GM21737 (cell line): ENCODE results near the gene RAPH1.
"Not testable (repeated sequence)": the region's sequence is repeated elsewhere in the genome, so short reads cannot be mapped to it uniquely, and the experiment has no call there.

Experiments used
- ATAC-seq: cut with Tn5 transposase; IDR thresholded peaks from one replicate; pipeline ENCODE4 v1.9.1; 2021; ENCODE audit warnings: mild to moderate bottlenecking, moderate library complexity; ENCODE audit not compliant: unreplicated experiment

RAPH1 gene

DNA sequence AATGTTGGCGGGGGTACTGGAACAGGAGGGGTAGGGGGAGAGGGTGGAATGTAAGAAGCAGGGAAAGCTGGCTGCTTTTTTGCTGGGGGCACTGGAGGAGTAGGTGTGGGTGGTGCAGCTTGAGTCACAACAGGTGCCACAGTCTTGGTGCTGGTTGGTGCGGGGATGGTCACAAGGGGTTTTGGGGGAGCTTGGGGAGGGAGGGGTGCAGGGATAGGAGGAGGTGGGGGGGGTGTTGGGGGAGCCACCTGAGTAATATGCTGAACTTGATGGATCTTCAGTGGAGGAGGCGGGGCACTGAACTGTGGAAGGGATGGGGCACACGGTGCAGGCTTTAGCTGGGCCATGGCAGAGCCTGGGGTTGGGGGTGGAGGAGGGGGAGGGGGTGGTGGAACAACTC, 94.4 kb downstream of the RAPH1 start:
- ATAC-seq: no peak

DNA sequence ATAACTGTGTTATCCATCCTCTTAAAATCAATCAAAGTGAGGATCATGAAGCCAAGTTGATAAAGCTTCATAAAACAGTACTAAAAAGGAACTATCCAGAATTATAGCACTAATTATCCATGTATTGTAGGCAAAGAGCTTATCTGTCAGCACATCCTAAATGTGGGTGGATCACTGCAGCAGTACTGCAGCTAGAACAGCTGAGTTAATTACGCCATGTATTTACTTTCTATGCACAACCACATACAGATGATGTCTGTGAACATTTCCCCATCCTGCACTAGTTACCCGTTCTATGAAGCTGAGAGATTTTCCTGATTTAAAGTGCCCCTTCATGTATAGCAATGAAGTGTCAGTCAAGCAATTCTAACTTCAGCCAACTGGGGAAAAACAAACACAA, 96.6 kb downstream of the RAPH1 start:
- ATAC-seq: no peak

DNA sequence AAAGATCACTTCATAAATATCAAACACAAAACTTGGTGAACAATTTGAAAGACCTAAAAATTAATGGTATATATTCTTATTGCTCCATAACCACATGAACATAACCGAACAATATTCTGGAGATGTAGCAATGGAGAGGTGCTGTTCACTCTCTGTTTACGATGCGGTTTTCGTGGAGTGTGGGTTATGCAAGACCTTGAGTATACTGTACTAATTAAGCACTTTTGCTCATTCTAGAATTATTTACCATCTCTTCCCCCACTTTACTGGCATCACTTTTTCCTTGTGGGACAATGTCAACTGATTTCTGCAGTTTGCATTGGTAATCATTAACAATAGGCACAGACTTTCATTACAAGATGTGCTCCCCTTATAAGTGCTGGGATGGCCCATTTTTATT, 97.6 kb downstream of the RAPH1 start:
- no peak for ATAC-seq

DNA sequence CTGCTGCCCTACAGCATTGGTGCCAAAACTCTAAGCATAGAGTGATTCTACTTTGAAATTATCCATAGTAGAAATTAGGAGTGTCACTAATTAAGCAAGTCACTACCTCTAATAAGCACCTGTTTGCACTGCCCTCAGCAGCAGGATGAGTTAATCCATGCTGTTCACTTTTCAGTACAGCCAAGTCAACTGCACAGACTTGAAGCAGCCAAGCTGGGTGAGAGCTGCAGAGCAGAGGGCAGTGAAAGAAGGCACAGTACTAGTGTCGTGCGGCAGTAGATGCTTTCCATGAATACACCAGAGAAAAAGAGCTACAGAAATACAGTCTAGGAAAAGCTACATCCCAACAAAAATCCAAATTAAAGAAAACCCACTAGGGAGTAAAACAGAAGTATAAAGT, 98.6 kb downstream of the RAPH1 start:
- no peak for ATAC-seq

DNA sequence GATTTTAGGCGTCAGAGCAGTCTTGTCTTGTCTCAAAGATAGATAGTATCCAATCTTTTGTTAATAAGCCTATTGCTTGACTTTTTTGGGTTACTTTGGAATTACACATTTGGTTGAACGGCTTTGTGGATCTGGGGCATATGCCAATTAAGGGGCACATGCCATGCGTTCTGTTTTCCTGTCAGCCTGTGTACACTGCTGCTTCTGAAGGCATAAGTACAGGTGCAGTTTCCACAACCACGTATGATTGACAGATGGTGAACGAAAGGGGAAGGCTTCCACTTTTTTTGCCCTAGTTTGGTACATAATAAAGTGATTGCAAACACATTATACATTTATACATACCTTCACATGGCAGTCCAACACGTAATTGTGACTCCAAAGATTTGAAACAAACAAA, 102.3 kb downstream of the RAPH1 start:
- ATAC-seq: no peak

DNA sequence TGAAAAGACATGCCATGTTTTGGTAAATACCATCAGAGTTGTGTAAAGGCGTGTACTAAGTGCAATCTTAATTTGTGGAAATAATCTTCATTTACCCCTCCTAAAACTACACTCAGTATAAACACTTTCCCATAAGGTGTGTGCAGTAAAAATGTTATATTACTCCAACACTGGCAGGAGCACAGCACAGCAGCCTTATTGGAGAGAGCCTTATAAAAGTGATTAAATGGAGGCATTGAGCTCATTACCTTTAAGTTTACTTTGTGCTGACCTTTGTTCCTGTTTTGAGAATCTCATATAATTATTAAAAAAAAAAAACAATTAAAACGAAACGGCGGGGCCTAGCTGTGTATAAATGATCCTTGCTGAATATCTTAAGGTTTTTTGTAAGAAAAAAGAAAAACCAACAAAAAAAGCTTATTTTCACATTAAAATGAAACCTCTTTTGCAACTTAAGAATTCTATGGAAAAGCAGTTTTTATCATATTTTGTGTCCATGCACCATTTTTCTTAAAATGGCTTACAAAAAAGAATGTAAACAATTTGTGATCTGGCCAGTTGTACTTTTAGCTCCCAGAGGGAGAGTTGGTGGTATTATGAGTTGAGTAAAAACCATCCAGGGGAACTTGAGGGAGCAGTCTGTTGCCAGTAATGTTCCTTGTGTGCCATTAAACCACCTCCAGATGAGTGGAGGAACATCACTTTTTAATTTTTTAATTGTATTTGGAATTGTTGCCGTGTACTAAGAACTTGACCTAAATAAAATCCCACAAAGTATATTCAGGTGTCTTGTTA, 103.5 kb downstream of the RAPH1 start:
- ATAC-seq: no peak

DNA sequence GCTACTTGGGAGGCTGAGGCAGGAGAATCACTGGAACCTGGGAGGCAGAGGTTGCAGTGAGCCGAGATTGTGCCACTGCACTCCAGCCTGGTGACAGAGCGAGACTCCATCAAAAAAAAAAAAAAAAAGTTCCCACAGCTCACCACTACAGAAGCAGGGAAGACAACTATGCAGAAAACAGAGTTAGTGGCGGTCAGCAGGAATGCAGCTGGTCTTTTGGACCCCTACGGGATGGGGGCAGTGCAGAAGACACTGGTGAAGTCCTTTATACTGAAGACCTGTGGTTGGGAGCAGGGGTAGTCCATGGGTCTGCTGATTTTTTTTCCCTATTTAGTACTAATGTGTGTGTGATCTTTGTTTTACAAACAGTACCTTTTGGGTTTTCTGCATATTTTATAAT, 105.5 kb downstream of the RAPH1 start:
- ATAC-seq: not testable (repeated sequence)

DNA sequence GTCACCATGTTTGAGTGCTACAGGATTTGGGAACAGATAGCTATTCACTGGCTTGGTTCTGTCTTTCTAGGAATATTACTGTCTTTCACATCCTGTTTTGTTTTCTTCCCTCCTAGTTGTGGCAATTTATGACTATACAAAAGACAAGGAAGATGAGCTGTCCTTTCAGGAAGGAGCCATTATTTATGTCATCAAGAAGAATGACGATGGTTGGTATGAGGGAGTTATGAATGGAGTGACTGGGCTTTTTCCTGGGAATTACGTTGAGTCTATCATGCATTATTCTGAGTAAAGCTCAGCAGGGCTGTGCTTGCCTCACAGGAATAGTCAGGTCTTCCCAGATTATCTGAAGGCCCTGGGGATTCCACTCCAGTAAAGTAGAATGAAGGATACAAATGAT, 108.0 kb downstream of the RAPH1 start:
- ATAC-seq: no peak

DNA sequence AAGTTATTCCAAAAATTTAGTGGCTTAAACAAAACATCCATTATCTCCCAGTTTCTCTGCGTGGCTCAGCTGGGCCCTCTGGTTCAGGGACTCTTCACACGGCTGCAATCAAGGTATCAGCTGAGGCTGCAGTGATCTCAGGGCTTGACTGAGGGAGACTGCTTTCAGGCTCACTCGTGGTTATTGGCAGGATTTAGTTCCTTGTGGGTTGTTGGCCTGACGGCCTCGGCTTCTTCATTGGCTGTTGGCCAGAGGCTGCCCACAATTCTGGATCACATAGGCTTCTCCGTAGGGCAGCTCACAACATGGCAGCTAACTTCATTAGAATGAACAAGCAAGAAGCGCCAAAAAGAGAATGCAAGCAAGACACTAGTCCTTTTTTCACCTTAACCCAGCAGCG, 116.8 kb downstream of the RAPH1 start:
- no peak for ATAC-seq

DNA sequence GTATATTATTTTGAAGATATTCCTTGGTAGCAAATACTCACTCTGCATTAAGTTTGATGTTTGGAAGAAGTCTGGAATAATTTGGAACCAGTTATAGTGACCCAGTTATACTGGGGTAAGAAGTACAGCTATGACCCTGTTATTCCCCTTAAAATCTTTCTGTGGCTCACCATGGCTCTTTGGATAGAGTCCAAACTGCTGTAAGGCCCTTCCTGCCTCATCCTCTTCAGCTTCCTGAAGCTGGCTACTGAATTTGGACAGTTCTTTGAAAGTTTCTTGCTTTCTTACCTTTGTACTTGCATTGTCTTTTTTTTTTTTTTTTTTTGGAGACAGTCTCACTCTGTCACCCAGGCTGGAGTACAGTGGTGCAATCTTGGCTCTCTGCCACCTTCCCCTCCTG, 121.3 kb downstream of the RAPH1 start:
- ATAC-seq: no peak

DNA sequence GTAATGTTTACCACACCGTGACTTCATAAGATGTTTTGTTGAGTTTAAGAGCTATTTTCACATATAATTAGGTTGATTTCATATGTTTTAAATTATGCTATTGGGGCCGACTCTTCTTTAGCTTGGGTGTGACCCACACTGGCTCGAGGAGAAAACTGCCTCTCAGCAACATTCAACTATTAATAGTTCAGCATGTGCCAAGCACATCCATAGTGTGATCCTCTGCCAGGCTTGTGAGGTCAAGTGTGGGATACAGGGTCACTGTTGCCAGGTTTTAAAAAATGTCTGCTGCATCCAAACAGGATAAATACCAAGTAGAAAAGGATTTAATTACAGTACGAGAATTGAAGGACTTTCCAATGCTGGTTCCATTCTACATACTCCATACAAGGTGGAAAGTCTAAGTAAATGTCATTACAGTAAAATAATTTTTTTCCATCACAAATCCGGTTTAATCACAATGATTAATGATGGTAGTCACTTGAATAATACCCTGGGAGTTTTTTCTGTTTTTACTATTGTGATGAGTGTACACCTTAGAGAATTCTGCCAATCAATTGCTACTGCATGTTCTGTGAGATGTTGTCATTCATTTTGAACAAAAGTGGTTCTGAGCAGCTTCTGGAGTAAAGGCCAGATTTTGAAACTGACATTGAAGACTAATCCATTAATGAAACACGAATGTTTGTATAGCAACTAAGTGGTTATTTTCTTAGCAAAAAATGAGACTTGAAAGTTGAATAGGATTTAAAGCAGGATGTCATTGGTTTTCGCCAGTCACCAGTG, 122.4 kb downstream of the RAPH1 start:
- no peak for ATAC-seq

DNA sequence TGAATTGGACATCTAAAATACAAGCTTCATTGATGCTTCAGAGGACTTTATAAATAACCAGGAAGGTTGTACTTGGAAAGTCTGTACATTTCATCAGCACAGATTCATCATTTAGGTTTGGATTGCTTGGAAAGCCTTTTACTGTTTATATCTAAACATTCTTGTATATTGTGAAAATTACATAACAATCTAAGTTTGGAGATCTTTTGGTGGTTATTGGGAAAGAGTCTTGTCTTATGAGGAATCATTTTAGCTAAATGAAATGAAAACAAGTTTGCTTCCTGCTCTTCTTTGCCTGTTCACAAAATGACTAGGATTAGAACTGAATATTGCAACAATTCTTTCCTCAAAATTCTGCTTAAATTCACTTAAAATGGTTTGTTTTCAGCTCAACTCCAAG, 127.6 kb downstream of the RAPH1 start:
- no peak for ATAC-seq

DNA sequence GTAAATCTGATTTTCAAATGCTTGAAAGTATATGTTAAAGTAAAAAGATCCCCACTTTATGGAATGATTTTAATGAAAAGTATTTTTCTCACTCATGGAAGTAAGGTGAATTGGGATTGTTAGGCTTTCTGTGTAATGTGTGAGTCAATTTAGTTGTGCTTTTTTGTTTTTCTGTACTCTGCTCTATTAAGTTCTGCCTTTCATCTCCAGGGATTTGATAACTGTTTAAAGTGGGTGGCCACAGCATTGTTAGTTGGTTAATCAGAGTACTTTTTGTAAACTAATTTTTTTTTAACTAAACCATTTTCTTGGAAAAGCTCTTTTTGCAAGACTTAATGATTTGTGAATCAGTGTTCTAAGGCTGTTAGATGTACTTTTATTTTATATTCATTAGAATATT, 130.1 kb downstream of the RAPH1 start:
- no peak for ATAC-seq

DNA sequence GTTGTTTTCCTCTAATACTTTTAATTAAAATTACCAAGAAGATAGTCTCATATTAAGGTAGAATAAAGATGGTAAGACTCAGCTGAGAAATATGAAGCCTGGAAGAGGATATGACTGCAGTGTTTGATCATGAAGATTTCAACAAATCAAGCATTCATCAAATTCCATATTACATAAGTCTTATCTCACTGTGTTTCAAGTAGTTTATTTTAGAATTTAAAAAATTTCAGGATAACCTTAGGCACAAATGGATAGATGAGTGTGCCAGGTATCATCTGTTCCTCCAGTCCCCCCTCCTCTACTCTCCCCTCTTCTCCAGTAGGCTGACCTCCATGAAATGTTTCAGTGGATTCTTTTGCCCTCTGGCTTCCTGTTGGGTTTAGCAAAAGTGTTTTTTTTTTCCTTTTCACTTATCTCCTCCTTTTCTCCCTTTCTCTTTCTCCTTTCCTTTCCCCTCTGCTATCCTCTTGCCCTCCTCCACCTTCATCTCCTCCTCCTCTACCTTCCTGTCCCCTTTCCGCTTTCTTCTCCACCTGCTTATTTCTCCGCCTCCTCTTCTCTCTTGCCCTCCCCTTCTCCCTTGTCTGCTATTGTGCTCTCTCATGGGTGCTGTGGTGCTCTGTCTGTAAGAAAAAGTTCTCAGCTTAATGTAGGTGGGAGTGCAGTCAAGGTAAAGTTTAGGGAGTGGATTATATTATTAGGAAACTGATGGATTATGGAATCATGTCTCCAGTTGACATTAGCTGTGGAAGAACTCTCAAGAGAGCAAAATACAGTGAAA, 134.1 kb downstream of the RAPH1 start:
- no peak for ATAC-seq

DNA sequence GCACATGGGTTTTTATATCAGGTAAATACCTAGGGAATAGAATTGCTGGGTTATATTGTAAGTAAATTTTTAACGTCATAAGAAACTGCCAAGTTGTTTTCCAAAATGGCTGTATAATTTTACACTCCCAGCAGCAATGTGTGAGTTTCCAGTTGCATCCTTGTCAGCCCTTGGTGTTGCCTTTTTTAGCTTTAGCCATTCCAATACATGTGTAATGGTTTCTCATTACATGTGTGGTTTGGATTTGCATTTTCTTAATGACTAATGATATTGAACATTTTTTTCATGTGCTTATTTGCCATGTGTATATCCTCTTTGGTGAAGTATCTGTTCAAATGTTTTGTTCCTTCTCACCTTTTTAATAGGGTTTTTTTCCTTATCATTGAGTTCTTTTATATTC, 136.1 kb downstream of the RAPH1 start:
- no peak for ATAC-seq

DNA sequence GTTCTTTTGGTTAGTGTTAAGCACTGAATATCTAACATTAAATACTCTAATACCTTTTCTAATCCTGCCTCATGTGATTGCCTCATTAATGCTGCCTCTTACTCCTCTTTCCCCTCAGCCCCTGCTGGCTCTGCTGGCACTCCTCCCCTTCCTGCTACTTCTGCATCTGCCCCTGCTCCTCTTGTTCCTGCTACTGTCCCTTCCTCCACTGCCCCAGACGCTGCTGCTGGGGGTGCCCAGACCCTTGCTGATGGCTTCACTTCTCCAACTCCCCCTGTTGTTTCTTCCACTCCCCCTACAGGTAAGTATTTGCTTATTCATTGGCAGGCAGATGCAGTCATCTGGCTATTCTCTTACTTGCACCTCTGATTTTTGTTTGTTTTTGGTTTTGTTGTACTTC, 138.4 kb downstream of the RAPH1 start:
- ATAC-seq: no peak

DNA sequence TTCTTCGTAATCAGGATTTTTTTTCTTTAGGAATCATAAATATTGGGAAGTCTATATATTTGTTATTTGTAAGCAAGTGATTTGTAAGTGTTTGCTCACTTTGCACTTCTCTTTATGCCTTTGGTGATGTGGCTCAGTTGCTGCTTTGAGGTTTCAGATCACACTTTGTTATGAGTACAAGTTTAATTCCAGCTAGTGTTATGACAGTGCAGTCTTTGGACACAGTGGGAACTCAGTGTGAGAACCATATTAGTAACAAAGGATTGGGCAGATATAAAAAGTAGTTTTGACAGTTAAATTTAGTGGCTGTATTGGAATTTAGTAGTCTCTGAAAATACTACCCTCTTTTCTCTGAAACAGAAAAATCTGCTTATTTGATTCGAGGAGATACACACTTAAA, 139.2 kb downstream of the RAPH1 start:
- no peak for ATAC-seq

DNA sequence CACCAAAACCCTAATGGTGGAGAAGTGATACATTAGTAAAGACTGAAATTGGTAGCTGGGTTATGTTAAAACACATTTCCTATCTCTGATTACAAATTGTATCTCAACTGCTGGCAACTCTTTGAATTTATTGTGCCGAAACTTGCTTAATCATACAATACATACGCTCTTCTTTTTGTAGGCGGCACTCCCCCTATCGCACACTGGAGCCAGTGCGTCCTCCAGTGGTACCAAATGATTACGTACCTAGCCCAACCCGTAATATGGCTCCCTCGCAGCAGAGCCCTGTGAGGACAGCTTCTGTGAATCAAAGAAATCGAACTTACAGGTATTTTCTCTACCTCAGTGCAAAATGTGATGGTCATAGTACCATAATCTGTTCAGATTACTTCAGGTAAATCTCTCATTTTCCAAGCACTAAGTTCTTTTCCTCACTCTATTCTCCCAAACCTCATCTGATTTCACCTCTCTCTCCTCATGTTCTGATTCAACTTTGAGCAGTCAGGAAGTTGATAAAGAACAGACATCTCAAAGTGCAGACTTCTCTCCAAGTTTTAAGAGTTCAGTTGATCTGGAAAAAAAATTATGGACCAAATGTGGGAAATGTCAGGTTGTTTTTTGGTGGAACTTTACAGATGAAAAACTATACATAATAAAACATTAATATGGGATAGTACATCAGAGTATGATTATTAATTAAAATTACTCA, 140.4 kb downstream of the RAPH1 start:
- no peak for ATAC-seq

DNA sequence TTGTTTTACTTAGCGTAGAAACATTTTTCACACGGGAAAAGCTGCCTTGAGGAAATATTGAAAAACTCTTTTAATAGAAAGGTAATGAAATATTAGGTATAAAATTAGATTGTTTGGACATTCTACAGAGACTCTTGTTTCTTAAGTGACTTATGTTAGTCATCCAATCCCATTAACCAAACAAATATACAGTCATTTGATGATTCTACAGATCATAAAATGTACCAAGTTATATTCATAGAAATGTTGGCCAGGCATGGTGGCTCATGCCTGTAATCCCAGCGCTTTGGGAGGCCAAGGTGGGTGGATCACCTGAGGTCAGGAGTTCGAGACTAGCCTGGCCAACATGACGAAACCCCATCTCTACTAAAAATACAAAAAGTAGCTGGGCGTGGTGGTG, 146.9 kb downstream of the RAPH1 start:
- ATAC-seq: not testable (repeated sequence)

DNA sequence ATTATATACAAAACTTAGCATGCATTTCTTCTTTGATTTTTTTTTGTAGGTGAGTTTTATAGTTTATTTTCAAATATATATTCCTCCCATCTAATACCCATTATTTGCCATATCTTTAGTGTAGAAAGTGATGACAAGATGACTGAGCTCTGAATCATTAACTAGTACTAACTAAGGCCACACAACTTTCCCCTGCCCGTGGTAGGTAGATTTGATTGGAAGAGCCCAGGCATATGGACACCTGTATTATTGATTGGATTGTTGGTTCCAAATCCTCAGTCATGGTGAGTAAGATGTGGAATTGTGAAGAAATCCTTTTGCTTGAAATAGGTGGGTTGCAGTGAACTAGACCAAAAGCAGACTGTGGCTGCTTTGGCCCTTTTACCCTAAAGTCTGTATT, 152.1 kb downstream of the RAPH1 start:
- ATAC-seq: no peak

DNA sequence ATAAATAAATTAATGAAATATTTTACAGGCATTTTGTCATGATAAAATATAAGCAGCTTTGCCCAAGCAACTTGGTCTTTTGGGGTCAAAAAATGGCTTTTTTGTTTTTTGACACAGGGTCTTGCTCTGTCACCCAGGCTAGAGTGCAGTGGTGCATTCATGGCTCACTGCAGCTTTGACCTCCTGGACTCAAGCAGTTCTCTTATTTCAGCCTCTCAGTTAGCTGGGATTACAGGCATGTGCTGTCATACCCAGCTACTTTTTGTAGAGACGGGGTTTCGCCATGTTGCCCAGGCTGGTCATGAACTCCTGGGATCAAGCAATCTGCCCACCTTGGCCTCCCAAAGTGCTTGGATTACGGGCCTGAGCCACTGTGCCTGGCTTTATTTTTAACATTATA, 155.9 kb downstream of the RAPH1 start:
- no peak for ATAC-seq
